B cell (primary cell): ENCODE measurements around the gene KIF26B.

ENCODE experiments used
- CTCF ChIP-seq: fragments of 200-600 bp; IDR thresholded peaks from one replicate; pipeline ENCODE4 v1.8.0; 2022; ENCODE audit warnings: antibody characterized with exemption, mild to moderate bottlenecking
- EZH2 ChIP-seq: IDR thresholded peaks from 2 replicates; pipeline ENCODE4 v1.6.1; 2012; ENCODE audit warnings: borderline replicate concordance, low read depth, mild to moderate bottlenecking, moderate library complexity, low read length; ENCODE audit not compliant: insufficient read depth, poor library complexity, severe bottlenecking

GRCh38 chr1:245412306-245412705, 257.5 kb downstream of the KIF26B start:
- no peak for TF ChIP-seq CTCF
- TF ChIP-seq EZH2, result no peak
